GM18517 (cell line): ENCODE measurements around the gene NUDT3.
"Not testable (repeated sequence)": the region's sequence is repeated elsewhere in the genome, so short reads cannot be mapped to it uniquely, and the experiment has no call there.

ENCODE experiments used
- ATAC-seq: cut with Tn5 transposase; IDR thresholded peaks from one replicate; pipeline ENCODE4 v1.9.1; 2021; ENCODE audit warnings: mild to moderate bottlenecking, moderate library complexity; ENCODE audit not compliant: unreplicated experiment

NUDT3 gene

DNA sequence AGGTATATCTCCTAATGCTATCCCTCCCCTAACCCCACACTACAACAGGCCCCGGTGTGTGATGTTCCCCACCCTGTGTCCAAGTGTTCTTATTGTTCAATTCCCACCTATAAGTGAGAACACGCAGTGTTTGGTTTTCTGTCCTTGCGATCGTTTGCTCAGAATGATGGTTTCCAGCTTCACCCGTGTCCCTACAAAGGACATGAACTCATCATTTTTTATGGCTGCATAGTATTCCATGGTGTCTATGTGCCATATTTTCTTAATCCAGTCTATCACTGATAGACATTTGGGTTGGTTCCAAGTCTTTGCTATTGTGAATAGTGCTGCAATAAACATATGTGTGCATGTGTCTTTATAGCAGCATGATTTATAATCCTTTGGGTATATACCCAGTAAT is 20.6 kb downstream of the NUDT3 start:
- not testable (repeated sequence) for ATAC-seq

DNA sequence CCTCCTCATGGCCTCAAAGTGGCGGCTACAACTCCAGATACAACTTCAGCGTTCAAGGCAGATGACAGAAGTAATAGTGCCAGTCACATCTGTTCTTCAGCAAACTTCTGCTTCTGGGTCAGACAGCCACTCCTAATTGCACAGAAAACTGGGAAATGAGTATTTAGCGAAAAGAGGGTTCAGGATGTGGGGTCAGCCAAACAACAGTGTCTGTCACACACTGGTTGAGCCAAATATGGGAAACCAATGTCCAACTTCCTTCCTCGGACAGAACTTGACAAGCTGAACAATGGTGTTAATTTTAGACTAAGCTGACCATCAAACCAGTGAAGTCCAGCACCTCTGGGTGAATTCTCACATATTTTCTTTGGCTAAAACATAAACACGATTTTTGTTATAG is 22.1 kb downstream of the NUDT3 start:
- no peak for ATAC-seq

GRCh38 chr6:34369385-34369784 is 23.1 kb downstream of the NUDT3 start:
- ATAC-seq = no peak

DNA sequence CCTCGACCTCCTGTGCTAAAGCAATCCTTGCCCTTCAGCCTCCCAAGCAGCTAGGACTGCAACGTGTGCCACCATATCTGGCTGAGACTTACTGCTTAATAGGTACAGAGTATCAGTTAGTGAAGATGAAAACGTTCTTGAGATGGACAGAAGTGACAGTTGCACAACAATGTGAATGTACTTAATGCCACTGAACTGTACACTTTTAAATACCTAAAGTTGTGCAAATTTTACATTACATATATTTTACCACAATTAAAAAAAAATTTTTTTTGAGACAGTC is 25.9 kb downstream of the NUDT3 start:
- ATAC-seq = no peak

GRCh38 chr6:34365781-34366638 is 26.5 kb downstream of the NUDT3 start:
- not testable (repeated sequence) for ATAC-seq

DNA sequence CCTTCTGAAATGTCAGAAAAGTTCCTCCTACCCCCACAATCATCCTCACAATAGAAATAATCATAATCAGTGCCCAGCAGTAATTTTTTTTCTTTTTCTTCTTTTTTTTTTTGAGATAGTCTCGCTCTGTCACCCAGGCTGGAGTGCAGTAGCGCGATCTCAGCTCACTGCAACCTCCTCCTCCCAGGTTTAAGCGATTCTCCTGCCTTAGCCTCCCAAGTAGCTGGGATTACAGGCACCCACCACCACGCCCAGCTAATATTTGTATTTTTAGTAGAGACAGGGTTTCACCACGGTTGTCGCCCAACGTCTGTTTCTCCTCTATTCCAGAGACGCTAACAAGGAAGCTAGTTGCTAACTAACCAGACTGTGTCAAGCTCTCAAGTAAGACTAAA is 28.8 kb downstream of the NUDT3 start:
- ATAC-seq = not testable (repeated sequence)

DNA sequence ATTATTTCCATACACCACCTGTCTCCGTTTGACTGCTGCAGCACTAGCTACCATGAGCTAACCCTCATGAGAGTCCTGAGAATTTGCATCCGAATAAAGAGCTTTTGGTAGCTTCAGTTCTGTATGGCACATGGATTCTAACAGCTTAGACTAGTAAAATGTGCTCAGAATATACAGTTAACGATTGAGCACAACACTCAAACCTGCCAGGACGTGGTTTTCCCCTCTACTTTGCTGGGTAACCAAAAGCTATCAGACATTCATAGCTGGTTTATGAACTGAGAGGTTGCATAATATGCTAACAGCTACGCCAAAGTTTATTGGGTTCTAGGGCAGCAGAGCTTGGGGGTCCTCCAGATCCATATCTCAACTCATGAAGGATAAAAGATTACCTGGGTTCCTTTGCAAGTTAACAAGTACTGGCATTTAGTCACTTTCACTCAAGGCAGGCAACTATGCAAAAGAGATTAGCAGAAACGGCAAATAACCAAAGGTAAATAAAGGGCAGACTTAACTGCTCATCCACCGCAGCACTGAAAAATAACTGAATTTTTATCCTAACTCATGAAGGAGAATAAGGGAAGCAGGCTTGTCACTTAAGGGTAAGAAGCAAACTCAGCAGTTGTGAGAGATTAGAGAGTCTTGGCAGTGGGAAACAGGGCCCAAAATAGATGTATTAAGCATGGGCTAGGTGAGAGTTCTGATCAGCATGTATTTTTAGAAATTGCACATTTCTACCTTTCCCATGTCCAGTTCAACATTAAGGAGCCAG is 29.4 kb downstream of the NUDT3 start:
- no peak for ATAC-seq

- no peak for ATAC-seq
Measured at GRCh38 chr6:34362176-34362575, 30.3 kb downstream of the NUDT3 start.

DNA sequence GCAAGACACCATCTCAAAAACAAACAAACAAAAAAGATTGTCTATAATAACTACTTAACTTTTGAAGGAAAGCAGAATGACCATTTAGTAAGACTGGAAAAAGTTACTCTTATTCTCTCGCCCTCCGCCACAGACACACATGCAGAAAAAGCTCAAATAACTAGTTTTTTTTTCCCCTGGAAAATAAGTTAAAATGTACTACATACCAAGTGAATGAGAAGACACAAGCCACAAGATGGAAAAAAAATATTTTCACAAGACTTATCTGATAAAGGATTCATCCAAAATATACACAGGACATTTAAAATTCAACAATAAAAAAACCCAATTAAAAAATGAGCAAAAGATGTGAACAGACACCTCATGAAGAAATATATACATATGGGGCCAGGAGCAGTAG is 31.9 kb downstream of the NUDT3 start:
- ATAC-seq = no peak

GRCh38 chr6:34359418-34360158 is 32.9 kb downstream of the NUDT3 start:
- ATAC-seq = no peak

DNA sequence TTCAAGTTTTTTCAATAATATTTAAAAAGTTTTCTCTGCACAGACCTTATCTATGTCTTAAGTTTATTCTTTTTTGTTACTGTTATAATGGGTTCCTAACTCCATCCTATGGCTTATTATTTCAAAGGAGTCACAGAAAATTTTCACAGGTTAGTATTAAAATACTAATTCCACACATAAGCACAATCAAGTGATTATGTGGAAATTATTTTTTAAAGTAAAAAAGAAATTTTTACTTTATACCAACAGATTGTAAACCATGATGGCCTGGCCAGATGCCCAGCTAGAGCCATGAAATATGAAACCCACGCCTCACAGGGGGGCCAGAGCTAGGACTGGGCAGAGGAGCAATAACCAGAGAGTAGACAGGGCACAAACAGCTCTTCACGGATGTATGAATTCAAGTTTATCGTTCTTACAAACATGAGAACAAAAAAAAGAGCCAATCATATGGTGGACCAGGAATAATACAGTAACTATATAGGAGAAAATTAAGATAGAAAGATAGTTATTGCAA is 34.0 kb downstream of the NUDT3 start:
- ATAC-seq = no peak

DNA sequence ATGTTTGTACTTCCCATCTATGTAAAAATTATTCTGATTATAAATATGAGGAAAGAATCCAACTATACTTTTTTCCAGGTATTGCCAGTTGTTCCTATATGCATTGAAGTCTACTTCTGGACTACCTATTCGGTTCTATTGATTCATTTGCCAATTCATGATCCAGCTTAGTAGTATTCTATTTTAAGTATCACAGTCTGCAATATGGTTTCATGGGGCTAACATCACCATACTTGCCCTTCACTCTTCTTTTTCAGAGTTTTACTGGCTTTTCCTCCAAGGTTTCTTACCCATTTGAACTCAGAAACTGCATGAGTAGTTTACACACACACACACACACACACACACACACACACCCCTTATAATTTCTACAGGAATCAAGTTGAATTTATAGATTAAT is 34.5 kb downstream of the NUDT3 start:
- no peak for ATAC-seq

DNA sequence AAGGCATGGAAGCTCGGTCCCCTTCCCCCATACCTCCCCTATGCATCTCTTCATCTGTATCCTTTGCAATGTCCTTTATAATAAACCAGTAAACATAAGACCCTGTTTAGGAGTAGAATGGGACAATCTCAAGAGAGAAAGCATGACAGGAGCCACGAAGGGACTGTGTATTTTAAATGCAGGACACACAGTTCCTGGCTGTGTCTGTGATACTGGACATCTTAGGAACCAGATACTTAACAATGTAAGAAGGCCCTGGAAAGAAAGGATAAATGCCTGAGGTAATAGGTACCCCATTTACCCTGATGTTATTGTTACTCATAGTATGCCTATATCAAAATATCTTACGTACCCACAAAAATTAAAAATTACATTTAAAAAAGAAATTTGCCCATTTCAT is 36.6 kb downstream of the NUDT3 start:
- ATAC-seq = no peak

DNA sequence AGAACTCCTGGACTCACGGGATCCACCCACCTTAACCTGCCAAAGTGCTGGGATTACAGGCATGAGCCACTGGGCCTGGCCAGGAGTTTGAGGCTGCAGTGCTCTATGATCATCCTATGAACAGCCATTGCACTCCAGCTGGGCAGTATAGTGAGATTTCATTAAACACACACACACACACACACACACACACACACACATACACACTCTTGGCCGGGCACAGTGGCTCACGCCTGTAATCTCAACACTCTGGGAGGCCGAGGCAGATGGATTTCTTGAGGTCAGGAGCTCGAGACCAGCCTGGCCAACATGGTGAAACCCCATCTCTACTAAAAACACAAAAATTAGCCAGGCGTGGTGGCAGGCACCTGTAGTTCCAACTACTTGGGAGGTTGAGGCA is 38.2 kb downstream of the NUDT3 start:
- not testable (repeated sequence) for ATAC-seq

DNA sequence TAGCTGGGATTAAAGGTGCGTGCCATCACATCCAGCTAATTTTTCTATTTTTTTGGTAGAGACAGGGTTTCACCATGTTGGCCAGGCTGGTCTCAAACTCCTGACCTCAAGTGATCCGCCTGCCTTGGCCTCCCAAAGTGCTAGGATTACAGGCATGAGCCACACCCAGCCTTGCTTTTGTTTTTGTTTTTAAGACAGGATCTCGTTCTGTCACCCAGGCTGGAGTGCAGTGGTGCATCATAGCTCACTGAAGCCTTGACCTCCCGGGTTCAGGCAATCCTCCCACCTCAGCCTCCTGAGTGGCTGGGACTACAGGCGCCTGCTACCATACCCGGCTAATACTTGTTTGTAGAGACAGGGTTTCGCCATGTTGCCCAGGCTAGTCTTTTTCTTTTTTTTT is 38.9 kb downstream of the NUDT3 start:
- ATAC-seq = not testable (repeated sequence)

GRCh38 chr6:34352305-34352937 is 40.0 kb downstream of the NUDT3 start:
- no peak for ATAC-seq

GRCh38 chr6:34350934-34351217 is 41.6 kb downstream of the NUDT3 start:
- ATAC-seq = no peak

- ATAC-seq = no peak
Measured at GRCh38 chr6:34350137-34350933, 42.1 kb downstream of the NUDT3 start.

DNA sequence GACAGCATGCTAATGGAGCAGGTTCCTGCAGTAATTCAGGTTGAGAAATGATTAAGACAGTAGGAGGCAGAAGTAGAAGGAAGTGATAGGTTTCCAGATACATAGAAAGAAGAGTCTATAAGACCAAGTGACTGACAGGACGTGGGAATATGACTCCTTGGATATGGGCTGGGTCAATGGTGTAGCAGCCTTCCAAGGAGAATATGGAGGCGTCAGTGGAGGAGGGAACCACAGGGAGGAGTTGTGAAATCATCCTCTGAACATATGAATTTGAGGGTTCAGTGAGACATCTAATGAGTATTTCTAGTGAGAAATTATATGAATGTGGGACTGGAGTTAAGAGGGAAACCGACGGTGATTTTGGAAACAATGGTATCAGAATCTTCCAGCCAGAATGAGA is 43.3 kb downstream of the NUDT3 start:
- no peak for ATAC-seq

DNA sequence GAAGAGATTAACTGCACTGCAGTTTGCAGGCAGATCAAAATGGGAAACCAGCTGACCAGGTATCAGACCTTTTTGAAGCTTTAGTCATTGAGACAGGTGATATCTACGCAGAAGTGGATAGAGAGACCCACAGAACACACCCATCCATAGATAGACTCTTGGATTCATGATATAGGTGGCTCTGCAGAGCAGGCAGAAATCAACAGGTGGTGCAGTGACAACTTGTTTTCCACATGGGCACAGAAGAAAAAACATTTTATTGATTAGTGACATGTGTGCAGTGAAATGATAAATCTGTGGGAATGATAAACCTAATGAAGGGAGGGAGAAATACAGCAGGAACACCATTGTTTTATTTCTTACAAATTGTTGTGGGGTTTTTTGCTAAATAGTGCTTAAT is 45.2 kb downstream of the NUDT3 start:
- ATAC-seq = no peak
